Keratinocyte (primary cell): ENCODE results near the gene SLC1A5.

Source experiments
- CTCF ChIP-seq, 3 experiments: IDR thresholded peaks in 1 of 3; conservative IDR thresholded peaks in 1 of 3; optimal IDR thresholded peaks in 1 of 3; 2 replicates in 2 of 3; 3 replicates in 1 of 3; pipeline versions ENCODE3 to v1.5.1; 2011; ENCODE audit warnings: low read length in 3 of 3, mild to moderate bottlenecking in 3 of 3, moderate library complexity in 2 of 3, control low read depth in 1 of 3, inconsistent platforms in 1 of 3; ENCODE audit not compliant: insufficient read depth in 2 of 3; ENCODE audit errors: extremely low read depth in 1 of 3
- EZH2 ChIP-seq: IDR thresholded peaks from one replicate; pipeline ENCODE4 v1.6.1; 2012; ENCODE audit warnings: inconsistent platforms, mild to moderate bottlenecking, low read length, moderate library complexity

GRCh38 chr19:46788262-46788967 lies at the start of gene SLC1A5:
- TF ChIP-seq CTCF (optimal IDR thresholded peaks at IDR 0.05 in 1 of 3, IDR thresholded peaks at IDR 0.05 in 1 of 3, conservative IDR thresholded peaks at IDR 0.05 in 1 of 3; ENCODE audit: extremely low read depth in 1 of 3, insufficient read depth in 2 of 3, low read length in 3 of 3): no peak
- TF ChIP-seq EZH2: no peak
